ENCODE measurements around the gene EIPR1.

Gene EIPR1

DNA sequence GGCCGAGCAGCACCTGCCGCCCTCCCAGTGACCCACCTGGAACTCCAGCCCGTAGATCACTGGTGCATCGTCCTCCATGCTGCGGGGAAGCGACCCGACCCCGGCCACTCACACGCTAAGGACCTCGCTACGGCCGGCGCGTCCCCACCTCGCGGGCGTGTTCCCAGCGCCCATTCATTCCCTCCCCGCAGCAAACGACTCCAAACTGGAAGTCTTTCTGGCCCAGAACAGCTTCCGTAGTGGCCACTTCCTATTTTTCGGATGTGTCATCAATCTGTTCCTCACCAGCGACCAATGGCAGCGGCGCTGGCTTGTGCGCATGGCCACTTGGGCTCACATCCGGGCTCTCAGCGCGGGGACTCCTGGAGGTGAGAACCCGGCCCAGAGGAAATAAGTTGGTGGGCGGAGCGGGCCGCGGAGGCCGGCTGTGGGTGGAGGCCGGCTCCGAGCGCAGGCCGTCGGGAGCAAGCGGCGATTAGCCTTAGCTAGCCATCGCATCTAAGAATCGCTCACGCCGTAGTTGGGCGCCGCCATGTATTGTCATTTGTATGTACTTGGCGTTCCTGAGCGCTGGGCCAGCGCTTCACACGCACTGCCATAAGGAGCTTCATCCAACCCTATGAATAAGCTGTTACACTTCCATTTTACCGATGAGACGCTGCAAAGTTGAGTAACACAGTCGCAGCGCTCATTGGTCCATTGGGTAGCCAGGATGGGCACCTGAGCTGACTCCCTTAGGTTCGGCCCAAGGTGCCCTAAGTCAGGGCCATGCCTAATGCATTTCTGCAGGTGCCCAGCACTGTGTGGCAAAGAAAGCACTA, at the start of gene EIPR1:
Gene EIPR1 (minus strand): TSS at position 207 of the 821 bp plus-strand sequence. CDS start 129 bp downstream, at position 78.
- DNase-seq, result peak; percentile 97

DNA sequence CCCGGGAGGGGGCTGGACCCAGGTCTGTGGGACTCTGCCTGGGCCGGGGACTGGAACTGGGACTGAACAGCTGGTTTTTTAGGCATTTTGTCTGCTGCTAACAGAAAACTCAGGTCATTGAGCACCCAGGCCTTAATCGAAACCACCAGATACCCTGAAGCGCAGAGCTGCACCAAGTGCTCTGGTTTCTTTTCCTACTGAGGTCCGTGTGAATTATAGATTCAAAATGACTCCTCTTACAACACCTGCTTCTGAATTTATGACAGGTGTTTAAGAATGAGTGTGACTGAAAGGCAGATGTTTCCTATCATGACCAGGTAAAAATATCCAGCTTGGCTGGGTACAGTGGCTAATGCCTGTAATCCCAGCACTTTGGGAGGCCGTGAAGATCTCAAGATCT, 49.7 kb upstream of the EIPR1 start:
- DNase-seq, result no peak

DNA sequence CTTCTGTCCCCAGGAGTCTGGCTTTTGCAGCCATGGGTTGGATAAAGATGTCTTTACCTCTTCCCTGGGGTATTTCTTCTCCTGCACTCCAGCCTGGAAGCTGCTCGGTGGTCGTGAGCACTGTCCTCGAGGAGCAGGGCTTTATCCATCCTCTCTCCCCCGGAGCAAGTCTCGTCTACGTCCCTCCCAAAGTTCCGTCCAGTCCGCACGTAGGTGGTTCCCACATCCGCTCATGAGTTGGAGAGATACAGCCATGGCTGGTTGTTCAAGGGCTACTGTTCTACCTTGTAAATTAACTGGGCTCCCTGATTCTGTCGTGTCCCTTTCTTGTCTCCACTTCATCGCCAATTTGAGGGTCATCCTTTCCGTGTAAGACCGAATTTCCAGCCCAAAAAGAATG, 49.0 kb upstream of the EIPR1 start:
- DNase-seq, result no peak

DNA sequence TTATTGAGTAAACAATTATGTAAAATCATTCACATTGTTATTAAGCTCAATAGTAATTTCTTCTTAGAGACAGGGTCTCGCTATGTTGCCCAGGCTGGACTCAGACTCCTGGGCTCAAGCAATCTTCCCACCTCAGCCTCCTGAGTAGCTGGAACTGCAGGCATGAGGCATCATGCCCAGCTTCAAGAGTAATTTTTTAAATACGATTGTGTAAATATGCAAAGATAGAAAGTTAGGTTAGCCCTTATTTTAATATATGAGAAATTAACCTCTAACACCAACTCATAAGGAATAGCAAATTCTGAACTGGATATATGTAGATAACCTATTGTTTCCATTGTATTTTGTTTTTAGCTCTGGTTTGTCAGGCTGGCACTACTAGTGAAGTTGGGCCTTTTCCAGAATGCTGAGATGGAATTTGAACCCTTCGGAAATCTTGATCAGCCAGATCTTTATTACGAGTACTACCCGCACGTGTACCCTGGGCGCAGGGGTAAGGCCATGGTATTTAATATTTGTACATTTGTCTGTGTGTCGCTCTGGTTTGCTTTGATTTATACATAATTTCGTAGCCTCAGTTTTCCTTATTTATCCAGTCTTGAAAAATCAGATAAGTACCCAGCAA, 46.7 kb upstream of the EIPR1 start:
- no peak for DNase-seq

DNA sequence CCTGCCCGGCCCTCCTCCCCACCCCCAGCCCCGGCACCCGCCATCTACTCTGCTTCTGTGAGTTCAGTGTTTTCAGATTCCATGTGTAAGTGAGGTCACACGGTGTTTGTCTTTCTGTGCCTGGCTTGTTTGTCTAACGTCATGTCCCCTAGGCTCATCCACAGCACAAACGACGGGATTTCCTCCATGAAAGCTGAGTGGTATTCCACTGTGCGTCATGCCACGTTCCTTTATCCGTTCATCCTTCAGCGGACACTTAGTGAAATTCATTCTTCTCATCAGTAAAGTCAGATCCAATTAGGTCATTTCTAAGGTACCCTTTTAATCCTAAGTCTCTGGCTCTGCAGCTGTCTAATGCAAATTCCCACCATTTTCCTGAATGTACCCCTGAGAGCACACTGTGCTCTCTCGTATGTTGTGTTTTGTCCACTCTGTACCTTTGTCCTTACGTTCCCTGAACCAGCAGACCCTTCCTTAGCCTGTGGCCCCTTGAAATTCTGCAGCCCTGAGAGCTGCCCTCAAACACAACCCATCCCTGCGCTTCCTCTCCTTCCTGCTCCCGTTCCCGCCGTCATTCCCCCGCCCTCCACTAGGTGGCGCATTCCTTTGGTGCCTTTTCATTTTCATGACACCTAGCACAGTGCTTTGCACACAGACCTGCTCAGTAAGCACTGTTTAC, 46.0 kb upstream of the EIPR1 start:
- DNase-seq, result peak; percentile 79

DNA sequence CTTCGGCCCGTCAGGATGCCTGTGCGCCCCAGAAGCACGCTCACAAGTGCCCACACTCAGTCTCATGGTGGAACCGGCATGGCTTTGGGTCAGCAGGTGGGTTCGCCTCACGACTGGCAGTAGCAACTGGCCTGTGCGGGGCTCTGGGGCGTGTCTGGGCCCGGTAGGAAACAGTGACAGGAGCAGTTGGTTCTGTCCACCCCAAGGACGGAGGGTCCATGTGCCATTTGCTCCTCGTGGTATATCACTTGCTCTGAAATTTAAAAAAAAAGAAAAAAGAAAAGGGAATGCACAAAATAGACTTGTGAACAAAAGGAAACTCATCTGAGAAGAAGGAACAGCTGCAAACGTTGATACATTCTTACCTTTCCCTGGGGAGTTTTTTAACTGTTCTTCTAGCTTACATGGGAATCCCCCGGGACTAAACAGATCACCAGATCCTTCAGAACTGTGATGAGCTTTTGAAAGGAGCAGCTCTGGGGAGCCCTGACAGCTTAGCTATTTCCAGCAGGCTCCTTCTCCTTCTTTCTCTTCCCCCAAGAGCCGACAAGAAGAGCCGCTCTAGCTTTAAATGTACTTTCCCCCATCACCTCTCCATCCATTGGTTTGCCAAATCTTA, 44.7 kb upstream of the EIPR1 start:
- DNase-seq, result no peak

DNA sequence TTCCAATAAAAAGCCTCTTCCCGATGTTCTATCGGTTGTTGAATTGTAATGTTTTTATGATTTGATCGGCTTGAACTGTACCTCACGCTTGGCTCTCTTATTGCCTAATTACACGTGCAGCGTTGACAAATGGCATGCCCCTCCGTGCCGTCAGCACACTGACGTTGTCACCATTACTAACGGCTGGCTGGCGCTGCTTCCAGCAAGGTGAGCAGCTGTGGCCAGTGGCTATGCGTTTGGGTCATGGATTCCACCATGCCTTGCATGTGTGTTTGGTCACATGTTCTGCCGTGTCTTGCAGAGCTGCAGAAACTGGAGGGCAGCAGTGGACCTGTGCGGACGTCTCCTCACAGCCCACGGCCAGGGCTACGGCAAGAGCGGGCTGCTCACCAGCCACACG, 44.0 kb upstream of the EIPR1 start:
- no peak for DNase-seq

DNA sequence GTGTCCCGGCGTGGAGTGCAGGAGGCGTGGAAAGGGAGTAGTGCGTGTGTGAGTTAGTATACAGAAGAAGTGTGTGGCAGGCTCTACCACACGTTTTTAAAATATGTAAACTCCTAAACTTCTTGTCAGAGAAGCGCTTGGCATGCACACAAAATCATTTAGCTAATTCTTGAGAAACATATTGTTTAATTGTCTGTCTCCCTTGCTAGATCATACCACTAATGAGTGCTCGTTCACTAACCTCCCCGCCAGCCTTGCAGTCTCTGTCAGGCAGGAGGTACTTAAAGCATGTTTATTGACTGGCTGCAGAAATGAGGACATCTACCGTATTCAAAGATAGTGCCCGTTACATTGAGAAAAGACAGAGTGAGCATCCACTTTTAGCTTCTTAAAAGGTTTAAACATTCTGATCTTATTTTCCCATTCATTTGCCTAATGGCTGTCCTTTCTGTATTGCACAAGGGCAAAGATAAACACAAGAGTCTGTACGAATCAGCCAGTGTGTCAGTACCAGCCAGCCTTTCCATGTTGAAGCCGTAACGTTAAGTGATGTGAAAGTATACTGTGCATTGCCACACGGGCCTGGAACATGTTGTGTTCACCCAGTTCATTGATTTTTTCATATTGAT, 43.3 kb upstream of the EIPR1 start:
- DNase-seq, result no peak

DNA sequence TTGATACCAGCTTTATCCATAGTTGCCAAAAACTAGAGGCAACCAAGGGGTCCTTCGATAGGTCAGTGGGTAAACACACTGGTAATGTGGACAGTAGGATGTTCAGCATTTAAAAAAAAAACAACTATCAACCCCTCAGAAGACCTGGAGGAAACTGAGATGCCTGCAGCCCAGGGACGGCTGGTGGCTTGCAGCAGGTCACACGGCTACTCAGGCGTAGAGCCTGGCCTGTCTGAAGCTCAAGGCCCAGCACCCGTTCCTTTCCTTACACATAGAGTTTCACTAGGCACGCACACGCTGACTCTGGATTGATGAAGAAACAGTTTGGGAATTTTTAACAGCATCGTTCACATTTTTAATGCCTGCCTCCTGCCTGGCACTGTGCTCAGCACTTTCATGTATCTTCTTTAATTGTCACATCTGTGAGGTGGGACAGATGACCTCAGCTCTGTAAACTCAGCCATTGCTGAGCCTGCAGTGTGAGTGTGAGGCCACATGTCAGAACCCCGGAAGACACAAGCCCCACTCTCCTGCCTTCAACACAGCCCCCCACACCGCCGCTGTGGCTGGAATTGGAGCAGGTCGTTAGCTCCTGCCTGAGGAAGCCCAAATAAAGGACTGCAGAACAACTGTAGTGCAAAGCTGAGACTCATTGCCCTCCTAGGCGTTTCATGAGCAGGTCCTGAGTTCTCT, 42.6 kb upstream of the EIPR1 start:
- no peak for DNase-seq

DNA sequence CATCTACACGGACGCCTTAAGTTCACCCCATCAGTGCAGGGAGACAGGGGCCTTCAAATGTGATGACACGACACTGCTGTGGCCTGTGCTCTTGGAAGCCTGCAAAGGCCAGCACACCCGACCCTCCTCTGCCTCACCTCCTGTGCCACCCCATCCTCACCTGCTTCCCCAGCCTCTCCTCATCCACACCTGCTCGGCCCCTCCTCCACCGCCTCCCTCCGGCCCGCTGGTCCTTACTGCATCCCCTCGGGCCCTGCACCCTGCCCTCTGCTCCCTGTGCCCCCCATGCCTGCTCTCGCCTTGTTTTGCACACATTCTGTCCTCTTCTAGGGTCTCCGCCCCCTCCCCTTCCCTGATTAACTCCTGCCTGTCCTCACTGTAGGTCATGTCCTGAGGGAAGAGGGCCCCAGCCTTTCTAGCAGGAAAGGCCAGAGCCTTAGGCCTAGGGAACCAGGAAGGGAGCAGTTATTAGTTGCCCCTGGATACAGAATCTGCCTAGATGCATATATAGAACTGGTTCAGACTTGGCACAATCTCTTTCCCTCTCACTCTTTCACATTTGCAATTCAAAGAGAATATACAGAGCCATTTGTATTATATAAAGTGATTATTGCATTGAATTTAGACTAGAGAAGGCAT, 41.3 kb upstream of the EIPR1 start:
- no peak for DNase-seq

DNA sequence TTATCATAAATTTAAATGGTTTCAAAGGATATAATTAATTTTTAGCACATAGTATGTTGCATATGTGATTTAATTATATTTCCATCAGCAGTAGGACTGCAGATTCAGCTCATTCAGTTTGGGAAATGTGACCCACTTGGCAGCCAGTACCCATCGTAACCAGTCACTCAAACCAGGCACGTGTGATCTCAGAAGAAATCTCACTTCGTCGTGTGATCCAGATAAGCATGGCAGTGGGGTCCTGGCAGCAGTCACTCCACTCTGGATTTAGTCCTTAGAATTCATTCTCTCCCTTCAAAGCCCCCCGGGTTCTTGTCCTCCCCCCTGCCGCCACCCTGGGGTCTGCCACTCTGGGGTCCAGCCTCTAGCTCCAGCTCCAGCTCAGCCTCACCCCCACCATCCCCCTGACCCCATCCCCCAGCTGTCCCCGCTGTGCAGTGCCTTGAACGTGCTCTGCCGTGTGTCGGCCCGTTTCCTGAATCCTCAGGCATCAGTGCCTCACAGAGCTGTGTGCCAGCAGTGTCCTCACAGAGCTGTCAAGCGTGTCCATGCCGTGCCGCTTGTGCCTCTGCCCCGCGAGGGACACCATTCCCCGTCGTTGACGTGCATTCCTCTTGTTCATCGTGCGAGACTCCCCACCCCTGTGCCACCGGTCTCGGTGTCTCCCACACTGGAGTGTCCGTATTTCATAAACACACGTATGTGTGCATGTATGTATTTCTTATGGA, 36.7 kb upstream of the EIPR1 start:
- DNase-seq, result no peak

DNA sequence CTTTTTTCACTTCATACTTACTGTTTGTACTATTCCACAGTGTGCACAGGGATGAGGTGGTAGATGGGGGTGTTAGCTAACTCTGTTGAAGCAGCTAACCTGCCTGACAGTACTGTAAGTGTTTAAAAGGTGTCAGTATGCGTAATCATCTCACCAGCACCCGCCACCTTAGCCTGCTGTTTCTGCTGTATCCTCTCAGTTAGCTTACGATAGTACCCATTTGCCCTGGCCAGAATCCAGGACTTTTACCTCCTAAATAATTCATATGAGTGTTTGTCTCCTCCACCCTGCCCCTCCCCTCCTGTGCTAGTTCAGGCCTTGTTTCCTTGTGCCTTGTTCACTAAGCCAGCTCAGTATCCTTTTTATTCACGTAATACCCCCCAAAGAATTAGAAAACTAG, 36.1 kb upstream of the EIPR1 start:
- DNase-seq, result no peak

DNA sequence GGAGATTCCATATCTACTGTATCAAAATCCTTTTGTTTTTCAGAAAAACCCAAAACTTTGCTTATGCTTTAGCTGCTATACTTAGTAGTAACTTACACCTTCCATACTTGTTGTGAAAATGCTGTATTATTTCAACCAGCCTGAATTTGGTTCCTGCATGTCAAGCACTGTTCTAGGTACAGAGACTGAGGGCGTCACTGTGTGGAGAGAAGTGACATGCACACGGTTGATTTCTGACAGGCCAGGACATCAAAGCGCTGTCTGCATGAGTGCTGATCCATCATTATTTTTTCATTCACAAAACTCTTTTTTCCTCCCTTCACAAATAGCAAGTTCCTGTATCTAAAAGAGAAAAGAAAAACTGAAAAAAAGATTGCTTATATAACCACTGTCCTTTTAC, 33.5 kb upstream of the EIPR1 start:
- DNase-seq, result no peak

DNA sequence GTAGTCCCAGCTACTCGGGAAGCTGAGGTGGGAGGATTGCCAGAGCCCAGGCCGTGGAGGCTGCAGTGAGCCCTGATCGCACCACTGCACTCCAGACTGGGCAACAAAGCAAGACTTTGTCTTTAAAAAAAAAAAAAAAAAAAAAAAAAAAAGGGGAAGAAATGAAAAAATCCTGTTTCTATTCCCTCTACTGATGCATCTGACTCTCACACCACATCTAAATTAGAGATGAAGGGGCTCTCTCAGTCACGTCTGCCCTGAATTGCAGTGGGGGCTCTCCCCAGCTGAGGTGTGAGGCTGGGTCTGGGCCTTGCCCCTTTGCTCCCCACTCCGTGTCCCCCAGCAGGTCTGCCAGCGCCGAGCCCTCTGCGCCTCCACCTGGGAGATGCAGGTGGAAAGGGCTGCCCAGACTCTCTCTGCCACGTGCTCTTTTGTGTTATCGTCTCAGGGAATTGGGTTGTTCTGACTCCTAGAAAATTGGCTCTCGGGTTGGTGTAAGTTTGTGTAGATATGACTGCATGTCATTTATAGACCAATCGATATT, 32.1 kb upstream of the EIPR1 start:
- DNase-seq, result no peak

DNA sequence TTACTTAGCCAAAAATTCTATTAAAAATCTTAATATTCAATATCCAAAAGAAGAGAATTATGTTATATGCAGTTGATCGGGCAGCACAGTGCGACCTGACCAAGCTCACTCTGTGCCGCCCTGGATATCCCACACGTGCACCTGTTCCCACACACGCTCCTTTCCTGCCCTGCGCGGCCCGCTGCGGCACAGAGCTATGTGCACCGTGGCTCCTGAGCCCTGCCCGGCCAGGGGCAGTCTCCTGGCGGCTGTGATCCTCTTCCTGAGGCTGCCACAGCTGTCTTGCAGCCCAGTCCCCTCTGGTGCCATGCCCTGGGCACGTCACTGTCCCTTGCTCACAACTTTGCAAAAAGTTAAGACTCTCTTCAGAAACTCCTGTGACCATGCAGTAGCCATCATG, 31.2 kb upstream of the EIPR1 start:
- DNase-seq, result no peak

DNA sequence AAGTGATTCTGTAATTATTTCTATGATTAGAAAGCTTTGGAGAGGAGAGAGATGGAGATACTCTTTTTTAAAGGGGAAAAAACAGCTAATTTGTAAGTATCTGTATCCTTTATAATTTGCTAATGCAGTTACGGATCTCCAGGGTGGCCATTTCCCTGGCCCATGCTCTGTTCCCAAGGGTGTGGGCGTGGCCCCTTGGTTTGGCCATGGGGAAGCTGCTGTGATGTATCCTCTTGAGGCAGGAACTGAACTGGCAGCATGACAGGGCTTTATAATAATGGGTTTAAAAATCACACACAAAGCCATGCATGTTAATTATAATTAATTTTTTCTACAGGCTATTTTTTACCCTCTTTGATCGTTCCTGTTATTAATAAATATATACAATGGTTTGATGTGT, 28.9 kb upstream of the EIPR1 start:
- no peak for DNase-seq

DNA sequence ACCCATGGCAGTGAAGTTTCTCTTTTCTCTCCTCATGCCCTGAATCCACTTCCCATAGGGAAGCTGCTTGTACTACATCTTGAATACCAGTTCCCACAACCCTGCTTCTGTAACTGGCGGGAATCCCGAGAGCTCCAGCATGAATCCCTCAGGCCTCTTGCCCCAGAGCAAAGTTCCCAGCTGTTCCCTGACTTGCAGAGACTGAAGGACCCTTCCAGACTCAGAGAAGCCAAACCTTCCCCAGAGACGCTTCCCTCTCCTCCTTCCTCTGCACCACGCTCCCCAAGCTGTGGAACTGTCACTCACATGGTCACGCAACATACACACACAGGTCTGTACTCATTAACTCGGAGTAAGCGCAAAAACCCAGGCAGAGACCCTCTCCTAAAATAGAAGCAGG, 28.3 kb upstream of the EIPR1 start:
- DNase-seq, result no peak

DNA sequence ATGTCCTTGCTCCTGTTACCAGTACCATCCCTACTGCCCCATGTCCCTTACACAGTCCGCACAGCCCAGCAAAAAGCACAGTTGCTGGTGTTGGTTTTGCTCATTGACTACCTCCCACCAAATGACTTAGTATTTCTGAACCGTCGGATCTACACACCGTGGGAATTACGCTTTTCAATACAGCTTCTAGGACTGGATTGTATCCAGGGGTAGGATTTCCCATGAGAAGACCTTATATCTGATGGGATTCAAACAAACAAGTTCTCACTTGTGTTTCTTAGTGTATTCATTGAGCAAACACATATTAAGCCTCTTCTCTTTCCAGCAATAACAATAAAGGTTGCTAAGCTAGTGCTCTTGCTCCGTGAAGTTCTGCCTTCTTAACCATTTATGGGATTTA, 27.7 kb upstream of the EIPR1 start:
- no peak for DNase-seq

DNA sequence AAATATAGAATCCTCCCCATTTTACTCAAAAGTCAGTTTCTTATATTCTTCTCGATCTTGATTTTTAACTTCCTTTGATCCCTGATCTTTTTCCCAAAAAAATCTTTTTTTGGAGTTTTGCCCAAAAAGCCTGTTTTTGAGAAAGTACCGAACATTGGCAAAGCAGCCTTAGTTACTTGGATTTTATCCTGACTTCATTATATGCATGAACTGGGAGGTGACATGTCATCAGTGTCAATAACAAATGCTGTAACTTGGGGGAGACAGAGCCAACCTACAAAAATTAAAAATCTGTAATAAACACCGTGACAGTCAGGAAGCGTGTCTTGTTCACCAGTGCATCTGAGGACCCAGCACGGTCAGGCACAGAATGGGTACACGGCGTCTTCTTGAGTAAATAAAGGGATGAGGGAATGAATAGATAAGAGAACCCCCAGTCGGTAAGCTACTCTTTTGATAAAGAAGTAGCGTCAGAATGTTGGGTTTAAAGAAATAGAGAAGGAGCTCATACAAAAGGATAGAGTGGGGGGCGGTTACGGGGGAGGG, 26.8 kb upstream of the EIPR1 start:
- no peak for DNase-seq

DNA sequence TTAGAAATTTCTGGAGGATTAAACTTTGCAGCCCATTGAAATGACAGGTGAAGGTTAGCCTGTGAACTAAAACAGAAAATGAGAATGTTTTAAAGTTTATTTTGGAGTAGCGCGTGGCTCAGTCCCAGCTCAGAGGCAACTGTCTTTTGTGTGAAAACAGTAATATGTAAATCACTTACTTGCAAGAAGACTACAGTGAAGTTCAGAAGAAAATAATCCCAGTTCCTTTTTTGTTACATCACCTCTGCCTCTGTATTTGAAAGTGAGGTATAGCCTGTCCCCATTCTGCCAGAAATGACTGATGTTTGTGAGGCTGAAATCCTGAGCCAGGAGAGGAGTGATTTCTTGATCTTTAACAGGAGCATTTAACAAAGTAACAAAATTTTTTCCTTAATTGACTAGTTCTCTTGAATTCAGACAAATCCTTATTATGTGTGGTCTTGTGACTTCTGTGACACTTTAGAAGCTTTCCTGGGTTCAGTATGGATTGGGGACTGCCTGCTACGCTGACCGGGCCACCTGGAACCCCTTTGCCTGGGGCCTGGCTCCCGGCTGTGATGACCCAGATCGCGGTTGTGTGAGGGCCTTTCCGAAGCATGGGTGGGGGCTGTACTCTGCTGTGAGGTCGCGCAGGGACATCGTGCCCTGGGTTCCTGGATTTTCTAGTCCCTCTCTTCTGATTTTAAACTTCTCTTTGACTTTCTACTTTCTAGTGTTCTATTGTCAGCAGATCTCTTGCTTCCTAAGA, 26.1 kb upstream of the EIPR1 start:
- DNase-seq, result no peak

Data from activated naive CD4-positive, alpha-beta T cell treated with Interleukin-2 at 50 U/mL for 16 hours (primary cell).